COR-L47 (cell line): Measurements from ENCODE around the gene CNPY1.
A peak's percentile ranks its signal among the peaks of the same experiment; 100 is the strongest.

ENCODE experiments used
- DNase-seq: peaks from one replicate; lab custom pipeline; 2025; lab: John Stamatoyannopoulos, UW

The CNPY1 gene

DNA sequence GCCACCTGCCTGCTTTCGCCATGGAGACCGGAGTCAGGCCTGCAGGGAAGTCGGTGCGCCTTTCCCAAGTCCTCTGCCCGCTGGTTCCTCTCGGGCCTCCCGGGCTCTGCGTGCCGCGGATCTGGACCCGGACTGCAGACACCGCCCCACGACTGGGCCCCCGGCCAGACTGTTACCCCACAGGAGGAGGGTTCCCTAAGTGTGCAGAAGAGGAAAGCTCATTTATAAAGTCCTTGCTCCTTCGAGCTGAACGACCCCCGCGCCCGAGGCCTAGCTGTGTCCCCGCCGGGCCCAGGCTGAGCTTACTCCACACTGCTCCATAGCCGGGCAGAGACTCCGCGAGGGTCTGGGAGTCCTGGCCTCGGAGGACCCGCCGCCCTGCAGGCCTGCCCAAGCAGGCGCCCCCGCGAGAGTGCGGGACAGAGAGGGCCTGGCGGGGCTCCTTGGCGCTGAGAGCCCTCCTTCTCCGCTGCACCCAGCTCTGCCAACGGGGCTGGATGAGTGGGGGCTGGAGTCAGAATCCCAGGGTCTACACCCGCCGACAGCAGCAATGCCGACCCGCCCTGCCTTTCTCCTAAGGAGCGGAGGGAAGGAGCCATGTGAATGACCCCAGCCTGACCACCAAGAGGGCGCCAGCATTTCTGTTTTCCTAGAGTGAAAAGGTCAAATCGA, 80.1 kb downstream of the CNPY1 start:
- DNase-seq = no peak

DNA sequence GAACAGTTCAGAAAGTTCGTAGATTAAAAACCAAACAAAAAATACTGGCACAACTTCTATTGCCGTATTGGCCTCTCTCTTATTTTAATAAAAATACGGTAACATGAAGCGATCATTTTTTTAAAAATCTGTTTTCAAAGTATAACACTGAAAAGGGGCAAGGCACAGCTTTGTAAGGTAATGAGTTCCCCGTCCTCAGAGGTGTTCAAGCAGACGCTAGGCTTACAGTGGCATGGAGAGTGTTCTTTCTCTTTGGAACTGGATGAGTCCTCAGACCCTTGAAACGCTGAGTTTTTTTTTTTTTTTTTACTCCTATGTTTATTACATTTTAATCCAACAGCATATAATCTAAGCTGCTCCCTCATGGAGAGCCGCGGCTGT, 80.6 kb downstream of the CNPY1 start:
- DNase-seq = no peak

DNA sequence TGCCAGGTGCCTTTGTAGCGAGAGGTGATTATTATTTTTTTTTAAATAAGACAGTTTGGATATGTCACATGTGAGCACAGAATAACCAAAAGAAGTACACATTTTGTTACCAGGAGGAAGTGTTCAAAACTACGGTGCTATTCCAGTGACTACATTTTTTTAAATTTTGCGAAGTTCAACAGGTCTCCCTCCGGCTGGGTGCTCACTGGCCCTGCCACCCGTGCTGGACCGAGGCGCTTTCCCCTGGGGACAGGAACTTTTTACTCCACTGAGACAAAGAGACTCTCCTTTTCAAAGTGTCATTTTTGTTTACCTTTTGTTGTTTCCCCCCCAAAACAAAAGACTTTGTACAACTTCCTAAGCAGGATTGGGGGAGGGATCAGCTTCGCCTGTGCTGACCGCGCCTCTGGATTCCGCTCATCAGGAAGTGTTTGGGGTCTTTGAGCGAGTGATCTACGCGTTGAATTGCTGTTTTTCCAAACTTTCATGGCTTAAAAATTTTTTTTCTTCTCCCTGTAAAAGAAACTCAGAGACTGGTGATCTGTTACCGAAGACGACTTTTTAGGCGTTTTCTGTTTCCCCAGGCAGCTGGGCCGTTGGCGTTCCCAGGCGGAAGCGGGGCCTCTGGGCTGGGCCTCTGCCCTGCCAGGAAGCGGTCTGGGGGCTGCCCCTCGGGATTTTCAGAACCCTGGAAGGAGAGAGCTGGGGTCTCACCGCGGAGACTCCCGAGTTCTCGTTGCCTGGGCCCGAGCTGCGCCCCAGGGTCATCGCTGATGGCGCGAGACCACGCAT, 81.2 kb downstream of the CNPY1 start:
- DNase-seq = no peak

DNA sequence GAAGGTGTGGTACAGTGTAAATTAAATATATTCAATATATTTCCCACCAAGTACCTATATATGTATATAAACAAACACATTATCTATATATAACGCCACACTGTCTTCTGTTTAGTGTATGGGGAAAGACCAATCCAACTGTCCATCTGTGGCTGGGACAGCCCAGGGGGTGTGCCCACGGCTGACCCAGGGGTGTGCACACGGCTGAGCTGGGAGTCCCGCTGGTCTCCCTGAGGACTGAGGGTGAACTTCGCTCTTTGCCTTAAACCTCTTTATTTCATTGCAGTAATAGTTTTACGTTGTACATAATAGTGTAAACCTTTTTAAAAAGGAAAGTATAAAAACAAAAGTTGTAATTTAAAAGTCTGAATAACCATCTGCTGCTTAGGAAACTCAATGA, 82.2 kb downstream of the CNPY1 start:
- DNase-seq = no peak

DNA sequence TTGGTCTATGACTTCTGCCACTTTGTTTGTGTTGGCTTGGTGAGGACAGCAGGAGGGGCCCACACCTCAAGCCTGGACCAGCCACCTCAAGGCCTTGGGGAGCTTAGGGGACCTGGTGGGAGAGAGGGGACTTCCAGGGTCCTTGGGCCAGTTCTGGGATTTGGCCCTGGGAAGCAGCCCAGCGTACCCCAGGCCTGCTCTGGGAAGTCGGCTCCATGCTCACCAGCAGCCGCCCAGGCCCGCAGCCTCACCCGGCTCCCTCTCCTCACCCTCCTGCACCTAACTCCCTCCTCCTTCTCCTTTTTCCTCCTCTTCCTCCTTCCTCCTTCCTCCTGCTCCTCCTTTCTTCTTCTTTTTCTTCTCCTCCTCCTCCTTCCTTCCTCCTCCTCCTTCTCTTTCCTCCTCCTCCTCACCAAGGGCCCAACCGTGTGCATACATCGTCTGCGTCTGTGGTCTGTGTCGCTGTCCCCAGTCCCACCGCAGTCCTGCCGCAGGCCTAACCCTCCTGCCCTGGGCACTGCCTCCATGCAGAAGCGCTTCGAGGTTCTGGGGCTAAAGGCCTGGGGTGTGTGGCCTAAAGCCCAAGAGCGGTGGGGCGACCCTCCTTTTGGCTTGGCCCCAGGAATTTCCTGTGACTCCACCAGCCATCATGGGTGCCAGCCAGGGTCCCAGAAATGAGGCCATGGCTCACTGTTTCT, 83.1 kb downstream of the CNPY1 start:
- no peak for DNase-seq

DNA sequence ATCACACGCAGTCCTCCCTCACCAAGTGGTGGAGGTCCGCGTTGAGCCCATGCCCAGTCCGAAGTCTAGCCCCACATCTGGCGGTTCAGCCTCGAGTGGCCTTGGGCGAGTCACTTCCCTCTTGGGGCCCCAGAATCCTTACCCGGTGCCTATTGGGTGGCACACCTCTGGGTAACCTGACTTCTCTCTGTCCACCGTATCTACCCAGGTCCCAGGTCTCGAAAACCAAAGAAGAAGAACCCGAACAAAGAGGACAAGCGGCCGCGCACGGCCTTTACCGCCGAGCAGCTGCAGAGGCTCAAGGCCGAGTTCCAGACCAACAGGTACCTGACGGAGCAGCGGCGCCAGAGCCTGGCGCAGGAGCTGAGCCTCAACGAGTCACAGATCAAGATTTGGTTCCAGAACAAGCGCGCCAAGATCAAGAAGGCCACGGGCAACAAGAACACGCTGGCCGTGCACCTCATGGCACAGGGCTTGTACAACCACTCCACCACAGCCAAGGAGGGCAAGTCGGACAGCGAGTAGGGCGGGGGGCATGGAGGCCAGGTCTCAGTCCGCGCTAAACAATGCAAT, 84.1 kb downstream of the CNPY1 start:
- DNase-seq = no peak

DNA sequence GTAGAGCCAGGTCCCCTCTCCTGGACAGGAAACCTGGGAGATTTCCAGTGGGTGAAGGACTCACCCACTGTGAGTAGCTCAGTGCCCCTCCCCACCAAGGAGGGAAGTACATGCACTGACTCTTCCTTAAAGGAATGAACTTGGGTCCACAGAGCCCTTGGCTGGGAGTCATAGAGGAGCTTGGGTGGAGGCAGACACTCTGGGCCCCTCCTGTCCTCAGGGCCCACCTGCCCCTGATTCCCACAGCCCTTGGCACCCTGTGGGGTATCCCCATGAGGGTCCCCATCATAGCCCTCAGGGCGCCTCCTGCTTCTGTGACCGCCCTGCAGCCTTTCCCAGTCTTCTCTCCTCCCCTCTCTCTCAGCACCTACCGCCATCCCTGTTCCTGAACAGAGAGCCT, 84.7 kb downstream of the CNPY1 start:
- no peak for DNase-seq

DNA sequence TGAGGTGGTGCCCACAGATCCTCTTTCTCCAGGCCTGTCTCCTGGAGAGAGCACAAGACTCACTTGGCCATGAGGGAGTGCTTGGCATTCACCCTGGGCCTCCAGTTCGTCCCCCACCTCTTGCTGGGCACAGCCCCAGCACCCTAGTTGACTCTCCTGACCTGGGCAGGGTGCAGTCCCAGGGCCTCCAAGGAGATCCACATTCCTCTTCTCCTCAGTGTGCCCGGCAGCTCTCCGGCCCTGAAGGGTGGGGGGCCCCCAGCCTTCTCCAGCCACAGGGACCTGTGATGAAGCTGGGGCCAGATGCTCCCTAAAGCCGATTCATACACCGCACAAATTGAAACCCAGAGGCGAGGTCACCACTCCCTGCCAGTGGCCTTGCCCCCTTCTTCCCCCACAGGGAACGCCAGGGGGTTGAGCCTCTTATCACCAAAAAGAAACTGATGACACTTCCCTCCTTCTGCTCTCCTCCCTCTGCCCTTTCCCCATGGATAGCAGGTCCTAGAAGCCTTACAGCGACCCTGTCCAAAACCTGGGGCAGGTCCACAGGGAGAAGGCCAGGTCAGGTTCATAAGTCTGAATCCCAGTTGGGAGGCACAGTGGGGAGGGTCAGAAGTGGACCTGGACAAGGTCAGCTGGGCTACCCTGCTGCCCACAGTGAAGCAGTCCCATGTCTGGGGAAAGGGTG, 85.3 kb downstream of the CNPY1 start:
- DNase-seq = no peak

DNA sequence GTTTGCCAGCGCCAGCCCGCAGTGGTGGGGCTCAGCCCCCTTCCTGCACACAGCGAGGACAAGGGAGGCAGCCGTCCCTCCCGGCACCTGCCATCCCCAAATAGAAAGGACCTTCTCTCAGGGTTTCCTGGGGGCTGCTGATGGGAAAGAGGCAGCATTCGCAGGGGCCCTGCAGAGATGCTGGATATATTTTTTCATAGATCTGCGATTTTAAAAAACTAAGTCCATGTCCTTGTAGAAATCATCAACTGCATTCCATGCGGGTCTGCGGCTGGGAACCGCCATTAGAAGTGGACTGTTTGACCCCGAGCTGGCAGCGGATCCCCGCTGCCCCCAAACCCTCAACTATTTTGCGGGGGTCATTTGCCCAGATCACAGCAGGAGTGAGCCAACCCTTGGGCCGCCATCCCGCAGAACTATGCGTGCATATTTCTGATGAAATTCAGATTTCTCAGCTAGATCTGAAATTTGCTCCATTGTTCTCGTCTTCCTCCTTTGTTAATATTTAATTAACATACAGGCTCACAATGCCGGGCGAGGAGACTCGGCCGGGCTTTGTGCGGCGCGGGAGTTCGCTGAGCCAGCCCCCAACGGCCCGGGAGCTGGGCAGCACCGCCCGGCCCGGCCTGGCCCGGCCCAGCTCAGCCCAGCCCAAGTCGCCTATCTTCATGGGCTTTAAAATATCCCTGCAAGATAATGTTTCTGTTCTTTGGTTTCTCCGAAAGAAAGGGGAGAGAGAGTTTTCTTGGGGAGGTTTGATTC, 86.5 kb downstream of the CNPY1 start:
- no peak for DNase-seq

DNA sequence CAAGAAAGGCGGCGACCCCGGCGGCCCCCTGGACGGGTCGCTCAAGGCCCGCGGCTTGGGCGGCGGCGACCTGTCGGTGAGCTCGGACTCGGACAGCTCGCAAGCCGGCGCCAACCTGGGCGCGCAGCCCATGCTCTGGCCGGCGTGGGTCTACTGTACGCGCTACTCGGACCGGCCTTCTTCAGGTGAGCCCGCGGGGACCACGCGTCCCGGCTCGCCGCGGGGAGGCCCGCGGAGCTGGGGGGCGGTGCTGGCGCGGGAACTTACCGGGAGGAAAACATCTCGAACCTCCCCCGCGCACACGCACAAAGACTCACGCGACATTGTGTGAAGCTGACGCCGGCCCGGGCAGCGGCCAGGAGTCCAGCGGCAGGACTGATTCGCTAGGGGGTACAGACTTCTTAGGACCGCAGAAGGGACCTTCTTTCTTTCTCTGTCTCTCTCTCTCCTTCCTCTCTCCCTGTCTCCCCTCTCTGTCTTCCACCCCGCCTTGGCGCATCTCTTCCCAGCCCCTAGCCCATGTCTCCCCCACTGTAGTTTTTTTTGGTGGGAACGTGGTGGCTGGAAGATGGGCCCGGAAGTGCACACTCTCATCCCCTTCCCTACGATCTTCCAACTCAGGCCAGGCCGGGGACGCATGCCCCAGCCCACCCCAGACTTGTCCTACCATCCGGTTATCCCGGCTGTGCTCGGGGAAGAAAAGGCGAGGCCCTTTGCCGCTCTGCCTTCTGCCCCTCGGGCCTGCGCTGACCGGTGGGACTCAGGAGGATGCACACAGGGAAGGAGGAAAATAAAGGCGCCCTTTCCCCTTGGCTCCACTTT, 87.3 kb downstream of the CNPY1 start:
- DNase-seq = no peak

DNA sequence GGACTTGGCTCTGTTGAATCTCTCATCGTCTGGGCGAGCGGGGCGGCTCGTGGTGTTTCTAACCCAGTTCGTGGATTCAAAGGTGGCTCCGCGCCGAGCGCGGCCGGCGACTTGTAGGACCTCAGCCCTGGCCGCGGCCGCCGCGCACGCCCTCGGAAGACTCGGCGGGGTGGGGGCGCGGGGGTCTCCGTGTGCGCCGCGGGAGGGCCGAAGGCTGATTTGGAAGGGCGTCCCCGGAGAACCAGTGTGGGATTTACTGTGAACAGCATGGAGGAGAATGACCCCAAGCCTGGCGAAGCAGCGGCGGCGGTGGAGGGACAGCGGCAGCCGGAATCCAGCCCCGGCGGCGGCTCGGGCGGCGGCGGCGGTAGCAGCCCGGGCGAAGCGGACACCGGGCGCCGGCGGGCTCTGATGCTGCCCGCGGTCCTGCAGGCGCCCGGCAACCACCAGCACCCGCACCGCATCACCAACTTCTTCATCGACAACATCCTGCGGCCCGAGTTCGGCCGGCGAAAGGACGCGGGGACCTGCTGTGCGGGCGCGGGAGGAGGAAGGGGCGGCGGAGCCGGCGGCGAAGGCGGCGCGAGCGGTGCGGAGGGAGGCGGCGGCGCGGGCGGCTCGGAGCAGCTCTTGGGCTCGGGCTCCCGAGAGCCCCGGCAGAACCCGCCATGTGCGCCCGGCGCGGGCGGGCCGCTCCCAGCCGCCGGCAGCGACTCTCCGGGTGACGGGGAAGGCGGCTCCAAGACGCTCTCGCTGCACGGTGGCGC, 88.1 kb downstream of the CNPY1 start, which contains the start of gene EN2:
Gene EN2 (plus strand): TSS at position 19 of the 767 bp plus-strand sequence. CDS start 249 bp downstream, at position 268.
- no peak for DNase-seq

DNA sequence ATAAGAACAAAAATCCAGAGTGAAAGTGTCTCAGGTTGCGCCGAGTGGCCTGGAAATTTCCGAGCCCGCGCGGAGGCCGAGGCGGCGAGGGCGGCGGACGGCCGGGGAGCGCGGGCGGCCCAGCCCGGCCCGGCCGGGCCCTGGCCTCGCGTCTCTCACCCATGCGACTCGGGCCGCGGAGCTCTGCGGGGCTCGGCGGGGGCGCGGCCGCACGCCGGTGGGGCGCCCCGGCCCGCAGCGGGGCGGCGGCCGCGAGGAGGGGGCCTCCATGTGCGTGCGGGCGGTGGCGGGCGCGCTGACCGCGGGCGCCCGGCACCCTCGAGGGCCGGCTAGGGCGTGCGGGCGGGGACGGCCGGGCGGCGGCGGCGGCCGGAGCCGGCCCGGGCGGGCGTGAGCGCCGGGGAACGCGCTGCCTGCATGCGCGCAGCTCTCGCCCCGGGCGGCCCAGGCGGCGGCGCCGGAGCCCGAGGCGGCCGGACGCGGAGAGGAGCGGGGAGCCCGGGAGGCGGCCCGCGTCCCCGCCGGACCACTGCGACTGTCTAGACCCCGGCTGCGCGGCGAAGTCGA, 88.7 kb downstream of the CNPY1 start:
- peak; percentile 21 for DNase-seq

DNA sequence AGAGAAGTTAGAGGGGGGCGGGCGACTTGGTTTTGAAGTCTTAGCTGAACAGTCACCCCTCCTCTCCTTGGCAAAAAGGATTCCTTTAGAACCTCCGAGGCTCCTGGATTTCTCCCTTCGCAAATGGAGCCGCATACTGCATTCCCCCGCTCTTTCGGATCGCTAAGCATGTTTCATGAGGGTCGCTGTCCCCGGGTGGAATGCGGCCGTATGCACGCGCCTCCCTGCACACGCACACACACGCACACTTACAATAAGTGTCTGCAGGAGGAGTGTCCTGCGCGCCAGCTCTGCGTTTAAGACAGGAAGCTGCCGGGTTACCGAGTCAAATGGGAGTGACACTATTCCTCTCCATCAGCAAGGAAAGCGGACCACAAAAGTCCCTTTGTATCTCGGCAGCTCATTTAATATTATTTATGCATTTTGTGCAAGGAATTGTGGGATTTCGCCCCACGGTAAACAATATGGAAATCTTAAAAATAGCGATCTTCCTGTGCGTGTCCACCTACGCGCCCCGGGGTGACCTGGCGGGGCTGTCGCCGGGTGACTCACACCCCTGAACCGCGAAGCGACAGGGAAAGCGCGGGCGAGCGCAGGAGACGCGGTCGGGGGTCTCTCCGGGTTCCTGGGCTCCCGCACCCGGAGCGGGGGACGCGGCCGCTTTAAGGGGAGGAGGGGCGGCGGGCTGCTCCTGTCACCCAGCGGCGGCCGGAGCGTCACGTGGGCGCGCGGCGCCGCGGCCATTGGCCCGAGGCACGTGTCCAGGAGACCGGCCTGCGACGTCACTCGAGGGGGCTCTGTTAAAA, 89.4 kb downstream of the CNPY1 start:
- DNase-seq = peak; percentile 80

DNA sequence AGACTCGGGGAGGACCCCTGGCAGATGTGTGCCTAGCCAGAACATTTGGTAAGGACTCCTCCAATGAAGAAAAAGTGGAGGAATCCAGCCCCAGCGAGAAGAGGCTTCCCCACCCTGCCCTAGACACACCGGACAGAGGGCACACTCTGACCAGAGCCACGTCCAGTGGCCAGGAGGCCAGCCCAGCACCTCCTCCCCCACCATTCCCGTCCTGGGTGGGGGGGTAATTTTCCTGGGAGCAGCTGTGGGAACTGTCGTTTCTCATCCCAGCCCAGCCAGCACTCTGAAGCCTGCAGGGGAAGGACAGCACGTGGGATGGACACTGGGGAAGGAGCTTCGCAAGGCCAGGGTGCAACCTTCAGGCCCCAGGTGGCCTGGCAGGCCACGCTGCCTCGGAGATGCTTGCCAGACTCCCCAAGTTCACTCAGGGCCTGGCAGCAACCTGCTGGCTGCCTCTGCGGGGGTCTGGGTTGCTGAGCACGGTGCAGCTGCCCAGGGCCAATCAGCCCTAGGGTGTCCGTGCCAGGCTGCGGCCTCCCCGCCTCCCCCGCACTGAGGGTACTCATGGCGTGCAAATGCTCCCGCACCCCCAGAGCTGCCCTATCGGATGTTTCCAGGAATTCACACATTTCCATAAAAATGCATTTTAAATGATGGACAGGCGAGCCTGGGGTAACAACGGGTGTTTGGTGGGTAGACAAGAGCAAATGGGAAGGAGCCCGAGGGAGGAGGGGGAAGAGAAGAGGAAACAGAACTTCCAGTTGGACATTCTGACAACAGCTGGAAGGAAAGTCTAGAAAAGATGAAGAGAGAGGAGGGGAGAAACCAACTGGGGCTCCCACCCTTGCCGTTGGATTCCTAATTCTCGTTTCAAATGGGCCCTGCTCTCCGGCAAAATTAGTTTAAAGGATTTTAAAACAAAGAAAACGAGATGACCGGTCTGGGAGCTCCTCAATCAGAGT, 90.3 kb downstream of the CNPY1 start:
- DNase-seq = no peak

DNA sequence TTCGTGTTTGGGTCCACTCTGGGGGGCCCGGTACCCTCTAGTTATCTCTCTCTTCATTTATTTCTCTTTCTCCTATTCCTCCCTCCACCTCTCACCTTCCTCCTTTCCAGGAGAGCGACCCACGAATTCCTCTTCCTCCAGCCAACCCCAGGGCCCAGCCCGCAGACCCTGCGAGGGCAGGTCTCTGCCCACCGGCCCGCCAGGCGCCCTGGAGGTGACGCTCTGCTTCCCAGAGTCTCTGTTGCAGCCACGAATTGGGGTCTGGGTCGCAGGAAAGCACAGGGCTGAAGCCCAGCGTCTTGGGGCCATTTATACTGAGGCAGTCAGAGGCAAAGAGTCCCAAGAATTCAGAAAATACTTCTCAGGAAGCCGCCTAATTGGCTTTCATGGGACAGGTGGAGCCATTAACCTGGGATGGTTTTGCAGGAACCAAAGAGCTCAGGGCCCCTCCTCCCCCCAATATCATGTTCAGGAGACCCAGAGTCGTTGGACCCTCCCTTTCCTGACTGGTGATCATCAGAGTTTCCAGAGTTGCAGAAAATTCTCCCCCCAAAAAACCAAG, 91.1 kb downstream of the CNPY1 start:
- DNase-seq = no peak

DNA sequence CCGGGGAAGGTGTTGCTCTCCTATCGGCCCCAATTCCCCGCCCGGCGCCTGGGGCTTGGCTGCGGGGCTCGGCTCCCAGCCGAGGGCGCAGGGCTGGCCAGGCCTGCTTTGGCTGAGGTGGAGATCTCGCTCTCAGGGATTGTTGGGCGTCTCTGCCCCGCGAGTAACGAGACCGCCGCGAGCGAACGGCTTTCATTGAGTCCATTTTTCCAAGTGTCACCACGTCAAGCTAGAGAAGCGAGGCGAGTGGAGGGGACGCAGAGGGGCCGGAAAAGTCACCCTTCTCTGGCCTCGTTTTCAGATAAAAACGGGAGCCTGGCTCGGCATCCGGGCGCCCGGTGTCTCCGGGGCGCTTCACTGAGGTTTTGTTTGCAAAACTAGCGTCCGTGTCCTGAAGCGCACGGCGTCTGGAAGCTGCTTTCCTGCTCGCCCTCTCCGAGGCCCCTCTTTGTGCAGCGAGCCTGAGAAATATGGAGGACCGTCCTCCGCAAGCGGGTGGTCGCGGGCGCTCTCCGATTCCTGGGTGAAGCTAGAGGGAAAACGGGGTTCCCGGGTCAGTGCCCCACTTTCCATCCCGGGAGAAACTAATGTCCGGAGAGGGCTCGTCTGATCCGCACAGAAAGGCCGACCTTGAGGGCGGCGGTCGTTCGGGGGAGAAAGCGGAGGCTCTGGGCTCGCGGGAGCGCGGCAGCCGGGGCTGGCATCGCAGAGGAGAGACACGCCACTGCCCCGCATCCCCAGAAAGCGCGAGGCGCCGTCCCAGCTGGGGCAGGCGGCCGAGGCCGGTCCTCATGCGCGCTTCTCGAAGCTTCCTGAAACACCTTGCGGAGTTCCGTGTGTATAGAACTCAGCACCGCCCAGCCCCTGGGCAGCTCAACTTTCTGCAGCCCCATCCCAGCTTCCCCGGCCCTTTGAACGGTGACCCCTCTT, 91.9 kb downstream of the CNPY1 start:
- DNase-seq = no peak
